CD4-positive, alpha-beta T cell treated with Interleukin-6 at 100 ng/mL for 8 hours (primary cell): Measurements from ENCODE around the gene UBXN7.
"Not testable (repeated sequence)": the region's sequence is repeated elsewhere in the genome, so short reads cannot be mapped to it uniquely, and the experiment has no call there.

Experiments used
- DNase-seq: peaks from one replicate; pipeline ENCODE4 v3.0.0-alpha.2; 2020; ENCODE audit warnings: mixed read lengths, low spot score

Gene UBXN7

DNA sequence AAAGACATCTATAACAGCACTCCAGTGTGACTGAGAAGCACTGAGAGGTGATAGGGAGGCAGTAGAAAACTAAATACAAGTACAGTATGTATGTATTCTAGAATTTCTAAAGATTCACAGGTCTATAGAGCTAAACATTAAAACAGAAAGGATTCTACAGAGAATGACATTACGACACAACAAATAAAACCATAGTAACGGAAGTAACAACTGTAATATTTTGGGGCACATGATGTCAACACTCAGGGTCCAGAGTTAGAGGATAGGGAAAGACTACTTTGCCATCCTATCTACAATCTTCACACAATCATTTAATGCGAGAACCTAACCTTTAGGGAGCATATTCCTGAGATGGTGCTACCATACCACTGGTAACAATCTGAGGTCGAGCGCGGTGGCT, 13.6 kb downstream of the UBXN7 start:
- DNase-seq = no peak

DNA sequence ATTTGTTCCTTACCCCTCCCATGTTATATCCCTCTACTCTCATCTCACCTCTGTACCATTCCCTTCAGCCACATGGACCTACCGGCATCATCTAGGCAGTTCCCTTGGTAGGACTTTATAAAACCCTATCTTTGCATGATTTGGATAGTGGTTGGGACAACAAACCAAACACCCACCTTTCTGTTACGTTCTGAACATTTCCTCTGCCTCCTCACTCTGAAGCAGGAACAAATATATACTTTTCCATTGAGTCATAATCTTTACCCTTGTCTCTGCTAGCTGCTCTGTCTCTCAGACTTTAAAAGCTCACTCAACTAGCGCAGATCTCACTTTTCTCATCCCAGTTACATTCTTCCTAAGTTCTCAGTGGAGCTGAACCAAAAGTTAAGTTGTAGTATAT, 17.8 kb downstream of the UBXN7 start:
- DNase-seq = no peak

DNA sequence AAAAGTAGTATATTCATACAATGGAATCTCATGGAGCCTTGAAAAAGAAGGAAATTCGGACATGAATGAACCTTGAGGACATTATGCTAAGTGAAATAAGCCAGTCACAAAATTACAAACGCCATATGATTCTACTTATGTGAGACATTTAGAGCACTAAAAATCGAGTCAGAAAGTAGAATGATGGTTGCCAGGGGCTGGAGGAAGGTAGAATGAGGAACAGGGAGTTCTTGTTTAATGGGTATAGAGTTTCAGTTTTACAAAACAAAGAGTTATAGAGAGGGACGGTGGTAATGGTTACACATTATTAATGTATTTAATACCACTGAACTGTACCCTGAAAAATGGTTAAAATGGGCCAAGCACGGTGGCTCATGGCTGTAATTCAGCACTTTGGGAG, 19.5 kb downstream of the UBXN7 start:
- DNase-seq = no peak

DNA sequence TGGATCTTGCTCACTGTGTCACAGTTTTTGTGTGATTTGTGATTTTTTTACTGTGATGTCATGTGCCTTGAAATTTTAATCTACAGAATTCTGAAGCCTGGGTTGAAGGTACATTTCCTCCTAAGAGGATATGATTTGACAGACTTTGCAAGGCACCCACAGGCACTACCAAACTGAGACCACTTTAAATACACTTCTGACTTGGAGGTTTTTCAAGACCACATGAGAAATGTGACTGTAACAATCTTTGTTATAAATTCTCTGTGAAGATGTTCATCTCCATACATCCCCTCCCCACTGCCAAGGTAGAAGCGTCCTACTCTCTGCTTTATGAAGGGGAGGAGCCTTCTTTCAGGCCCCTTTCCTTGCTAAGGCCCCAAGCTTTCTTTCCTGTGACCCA, 22.8 kb downstream of the UBXN7 start:
- DNase-seq = no peak

DNA sequence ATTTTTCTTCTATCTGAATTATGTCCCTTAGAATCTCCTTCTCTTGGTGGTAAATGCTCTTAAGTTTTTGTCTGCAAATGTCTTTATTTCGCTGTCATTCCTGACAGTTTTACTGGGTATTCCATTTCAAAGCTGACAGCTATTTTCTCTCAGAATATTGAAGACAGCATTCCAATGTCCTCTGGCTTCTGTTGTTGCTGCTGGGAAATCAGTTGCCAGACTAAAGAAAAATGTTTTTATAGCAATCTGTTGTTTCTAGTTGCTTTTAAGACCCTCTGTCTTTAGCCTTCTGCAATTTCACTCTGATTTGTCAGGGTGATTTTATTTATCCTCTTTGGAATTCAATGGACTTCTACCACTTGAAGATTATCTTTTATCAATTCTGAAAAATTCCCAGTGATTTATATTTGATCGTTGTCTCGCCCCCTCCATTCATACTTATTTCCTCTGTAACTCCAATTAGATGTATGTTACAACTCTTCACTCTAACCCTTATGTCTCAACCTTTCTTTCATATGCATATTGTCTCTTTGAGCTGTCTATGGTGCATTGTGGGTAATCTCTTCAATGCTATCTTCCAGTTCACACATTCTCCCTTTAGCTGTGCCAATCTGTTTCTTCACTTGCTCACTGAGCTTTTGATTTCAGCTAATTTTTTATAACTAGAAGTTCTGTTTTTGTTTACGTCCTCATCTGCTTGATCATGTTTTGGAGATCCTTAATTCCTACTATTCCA, 23.5 kb downstream of the UBXN7 start:
- no peak for DNase-seq

DNA sequence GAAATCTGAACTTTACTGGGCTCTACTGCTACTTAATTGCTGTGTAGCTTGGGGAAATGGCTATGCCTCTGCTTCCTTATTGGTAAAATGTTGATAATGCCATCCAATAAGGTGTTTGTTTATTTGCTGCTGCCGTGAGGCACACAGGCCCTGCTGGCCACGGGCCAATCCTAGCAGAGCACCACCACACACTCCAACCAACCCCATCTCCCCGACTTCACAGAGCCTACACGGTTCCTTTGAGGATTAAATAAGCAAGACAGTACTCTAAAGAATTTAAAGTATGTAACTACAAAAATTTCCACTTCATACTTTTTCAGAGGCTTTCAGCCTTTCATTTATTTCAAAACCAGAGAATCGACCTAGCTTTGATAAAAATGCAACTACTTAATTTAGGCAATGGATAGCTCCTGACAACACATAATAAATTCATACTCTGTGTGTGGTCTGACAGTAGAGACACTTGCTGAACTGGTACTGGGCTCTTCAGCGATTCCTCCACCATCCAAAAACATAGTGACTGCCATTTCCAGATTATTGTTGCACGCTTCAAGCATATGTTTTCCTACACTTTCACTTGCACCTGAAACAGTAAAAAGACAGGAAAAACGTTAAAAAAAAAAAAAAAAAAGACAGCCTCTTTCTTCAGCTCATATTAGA, 25.3 kb downstream of the UBXN7 start:
- no peak for DNase-seq

DNA sequence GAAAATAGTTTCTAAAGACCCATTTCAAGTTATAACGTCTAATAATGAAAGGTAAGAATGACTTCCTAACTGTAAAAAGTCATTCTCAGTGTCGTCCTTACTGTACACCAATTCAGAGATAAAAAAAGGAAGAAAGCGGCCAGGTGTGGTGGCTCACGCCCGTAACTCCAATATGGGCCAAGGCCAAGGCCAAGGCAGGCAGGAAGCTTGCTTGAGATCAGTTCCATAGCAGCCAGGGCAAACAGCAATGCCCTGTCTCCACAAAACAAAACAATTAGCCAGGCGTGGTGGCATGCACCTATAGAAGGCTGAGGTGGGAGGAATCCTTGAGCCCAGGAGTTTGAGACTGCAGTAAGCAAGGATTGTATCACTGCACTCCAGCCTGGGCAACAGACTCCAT, 31.9 kb downstream of the UBXN7 start:
- DNase-seq = no peak

DNA sequence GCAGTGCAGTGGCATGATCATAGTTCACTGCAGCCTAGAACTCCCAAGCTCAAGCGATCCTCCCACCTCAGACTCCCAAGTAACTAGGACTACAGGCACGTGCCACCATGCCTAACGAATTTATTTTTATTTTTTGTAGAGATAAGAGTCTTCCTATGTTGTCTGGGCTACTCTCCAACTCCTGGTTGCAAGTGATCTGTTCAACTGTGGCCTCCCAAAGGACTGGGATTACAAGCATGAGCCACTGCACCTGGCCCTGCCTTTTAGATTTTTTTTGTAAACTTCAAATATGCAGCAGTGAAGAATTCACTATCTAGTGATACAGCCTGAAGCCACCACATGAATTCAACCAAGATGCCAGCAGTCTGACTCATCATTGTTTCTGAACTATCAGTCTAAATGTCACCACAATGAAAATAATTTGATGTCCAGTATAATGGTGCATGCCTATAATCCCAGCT, 32.7 kb downstream of the UBXN7 start:
- DNase-seq = no peak

DNA sequence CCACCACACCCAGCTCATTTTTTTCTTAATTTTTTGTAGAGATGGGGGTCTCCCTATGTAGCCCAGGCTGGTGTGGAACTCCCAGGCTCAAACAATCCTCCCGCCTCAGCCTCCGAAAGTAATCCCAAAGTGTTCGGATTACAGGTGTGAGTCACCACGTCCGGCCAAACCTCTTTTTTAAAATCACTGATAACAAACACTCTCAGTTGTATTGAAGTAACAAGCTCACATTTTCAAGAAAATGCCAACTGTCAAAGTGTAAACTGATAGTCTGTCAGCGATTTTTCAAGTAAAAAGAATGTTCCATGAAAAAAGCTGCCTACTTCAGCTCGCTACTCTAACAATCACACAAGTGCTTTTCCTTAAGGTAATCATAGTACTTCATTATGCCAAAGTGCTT, 33.4 kb downstream of the UBXN7 start:
- no peak for DNase-seq

DNA sequence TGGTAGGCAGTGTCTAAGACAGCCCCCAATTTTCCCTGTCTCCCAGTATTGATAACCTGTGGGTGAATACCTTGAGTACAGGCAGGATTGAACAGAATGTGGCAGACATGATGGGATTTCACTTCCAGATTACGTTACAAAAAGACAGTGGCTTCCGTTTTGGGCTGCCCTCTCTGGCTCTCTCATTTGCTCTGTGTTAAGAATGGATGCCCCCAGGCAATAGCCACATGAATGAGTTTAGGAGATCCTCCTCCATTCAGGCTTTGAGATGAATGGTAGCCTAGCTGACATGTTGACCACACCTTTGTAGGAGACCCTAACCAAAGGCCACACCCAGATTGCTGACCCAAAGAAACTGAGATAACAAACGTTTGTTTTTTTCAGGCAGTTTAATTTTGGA, 34.3 kb downstream of the UBXN7 start:
- no peak for DNase-seq

DNA sequence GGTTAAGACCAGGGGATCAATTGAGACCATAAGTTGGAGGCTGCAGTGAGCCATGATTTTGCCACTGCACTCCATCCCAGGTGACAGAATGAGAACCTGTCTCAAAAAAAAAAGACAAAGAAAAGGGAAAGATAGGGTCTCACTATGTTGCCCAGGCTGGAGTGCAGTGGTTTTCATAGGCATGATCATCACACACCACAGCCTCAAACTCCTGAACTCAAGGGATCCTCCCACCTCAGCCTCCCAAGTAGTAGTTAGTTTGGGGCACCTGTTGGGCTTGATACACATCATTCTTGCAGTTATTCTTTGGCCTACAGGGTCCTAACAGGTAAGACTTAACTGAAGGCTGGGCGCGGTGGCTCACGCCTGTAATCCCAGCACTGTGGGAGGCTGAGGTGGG, 42.1 kb downstream of the UBXN7 start:
- DNase-seq = no peak

DNA sequence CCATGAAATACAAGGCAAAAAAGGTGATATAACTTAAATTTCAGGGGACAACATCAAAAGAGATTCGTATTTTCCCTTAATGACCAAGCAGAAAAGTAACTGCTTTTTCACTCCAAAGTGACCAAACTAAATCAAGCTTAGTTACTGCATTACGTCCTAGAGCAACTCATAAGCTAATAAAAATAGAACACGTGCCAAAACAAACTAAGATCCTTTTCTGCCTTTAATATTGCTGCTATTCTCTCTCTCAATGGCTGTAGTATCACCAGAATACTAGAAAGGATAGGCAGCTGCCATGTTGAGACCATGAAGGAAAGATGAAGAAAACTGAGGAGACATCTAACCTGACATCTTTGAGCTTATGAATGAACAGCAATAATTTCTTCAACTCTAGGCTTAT, 43.3 kb downstream of the UBXN7 start:
- no peak for DNase-seq

DNA sequence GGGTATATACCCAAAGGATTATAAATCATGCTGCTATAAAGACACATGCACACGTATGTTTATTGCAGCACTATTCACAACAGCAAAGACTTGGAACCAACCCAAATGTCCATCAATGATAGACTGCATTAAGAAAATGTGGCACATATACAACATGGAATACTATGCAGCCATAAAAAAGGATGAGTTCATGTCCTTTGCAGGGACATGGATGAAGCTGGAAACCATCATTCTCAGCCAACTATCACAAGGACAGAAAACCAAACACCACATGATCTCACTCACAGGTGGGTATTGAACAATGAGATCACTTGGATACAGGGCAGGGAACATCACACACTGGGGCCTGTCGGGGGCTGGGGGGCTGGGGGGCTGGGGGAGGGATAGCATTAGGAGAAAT, 44.3 kb downstream of the UBXN7 start:
- not testable (repeated sequence) for DNase-seq

DNA sequence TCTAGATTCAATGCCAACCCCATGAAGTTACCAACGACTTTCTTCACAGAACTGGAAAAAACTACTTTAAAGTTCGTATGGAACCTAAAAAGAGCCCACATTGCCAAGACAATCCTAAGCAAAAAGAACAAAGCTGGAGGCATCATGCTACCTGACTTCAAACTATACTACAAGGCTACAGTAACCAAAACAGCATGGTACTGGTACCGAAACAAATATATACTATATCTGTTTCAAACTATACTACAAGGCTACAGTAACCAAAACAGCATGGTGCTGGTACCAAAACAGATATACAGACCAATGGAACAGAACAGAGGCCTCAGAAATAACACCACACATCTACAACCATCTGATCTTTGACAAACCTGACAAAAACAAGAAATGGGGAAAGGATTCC, 45.4 kb downstream of the UBXN7 start:
- not testable (repeated sequence) for DNase-seq

DNA sequence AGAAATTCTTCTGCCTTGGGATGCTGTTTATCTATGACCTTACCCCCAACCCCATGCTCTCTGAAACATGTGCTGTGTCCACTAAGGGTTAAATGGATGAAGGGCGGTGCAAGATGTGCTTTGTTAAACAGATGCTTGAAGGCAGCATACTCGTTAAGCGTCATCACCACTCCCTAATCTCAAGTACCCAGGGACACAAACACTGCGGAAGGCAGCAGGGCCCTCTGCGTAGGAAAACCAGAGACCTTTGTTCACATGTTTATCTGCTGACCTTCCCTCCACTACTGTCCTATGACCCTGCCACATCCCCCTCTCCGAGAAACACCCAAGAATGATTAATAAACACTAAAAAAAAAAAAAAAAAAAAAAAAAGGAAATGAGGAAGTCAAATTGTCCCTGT, 46.2 kb downstream of the UBXN7 start:
- DNase-seq = not testable (repeated sequence)

DNA sequence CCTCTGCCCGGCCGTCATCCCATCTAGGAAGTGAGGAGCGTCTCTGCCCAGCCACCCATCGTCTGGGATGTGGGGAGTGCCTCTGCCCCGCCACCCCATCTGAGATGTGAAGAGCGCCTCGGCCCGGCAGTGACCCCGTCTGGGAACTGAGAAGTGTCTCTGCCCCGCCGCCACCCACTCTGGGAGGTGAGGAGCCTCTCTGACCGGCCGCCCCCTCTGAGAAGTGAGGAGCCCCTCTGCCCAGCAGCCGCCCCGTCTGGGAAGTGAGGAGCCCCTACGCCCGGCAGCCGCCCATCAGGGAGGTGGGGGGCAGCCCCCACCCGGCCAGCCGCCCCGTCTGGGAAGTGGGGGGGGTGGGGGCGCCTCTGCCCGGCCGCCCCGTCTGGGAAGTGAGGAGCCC, 46.8 kb downstream of the UBXN7 start:
- DNase-seq = not testable (repeated sequence)

DNA sequence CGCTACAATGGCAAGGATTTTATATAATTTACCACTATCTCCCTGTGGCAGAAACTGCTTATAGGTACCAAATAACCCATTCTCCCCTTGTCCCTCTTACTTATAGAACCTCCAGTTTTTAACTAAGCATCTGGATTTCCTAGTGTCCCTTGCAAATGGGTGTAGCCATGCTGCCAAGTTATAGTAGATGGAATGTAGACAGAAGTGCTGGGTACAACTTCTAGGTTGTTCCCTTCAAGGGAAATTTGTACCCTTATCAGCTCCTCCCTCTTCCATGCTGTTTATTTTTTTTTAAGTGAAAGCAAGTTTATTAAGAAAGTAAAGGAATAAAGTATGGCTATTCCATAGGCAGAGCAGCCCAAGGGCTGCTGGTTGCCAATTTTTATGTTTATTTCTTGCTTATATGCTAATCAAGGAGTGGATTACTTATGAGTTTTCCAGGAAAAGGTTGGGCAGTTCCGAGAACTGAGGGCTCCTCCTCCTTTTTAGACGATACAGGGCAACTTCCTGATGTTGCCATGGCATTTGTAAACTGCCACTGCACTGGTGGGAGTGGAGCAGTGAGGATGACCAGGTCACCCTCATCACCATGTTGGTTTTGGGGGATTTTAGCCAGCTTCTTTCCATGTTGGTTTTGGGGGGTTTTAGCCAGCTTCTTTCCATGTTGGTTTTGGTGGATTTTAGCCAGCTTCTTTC, 53.9 kb downstream of the UBXN7 start:
- no peak for DNase-seq

DNA sequence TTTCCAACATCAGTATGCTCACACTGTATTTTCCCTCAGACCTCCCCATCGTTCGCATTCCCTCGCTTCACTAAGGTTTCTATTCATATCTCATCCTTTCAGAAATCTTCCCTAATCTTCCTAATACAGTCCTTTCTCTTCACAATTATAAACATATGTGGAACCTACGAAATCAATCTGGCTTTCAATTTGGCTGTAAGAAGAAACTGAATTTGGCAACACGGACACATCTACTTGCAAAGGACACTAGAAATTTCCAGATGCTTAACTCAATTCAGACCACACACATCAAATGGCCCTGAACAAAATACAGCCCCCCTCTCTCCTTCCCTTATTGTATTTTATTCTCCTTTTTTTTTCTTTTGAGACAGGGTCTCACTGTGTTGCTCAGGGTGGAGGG, 54.9 kb downstream of the UBXN7 start:
- no peak for DNase-seq

DNA sequence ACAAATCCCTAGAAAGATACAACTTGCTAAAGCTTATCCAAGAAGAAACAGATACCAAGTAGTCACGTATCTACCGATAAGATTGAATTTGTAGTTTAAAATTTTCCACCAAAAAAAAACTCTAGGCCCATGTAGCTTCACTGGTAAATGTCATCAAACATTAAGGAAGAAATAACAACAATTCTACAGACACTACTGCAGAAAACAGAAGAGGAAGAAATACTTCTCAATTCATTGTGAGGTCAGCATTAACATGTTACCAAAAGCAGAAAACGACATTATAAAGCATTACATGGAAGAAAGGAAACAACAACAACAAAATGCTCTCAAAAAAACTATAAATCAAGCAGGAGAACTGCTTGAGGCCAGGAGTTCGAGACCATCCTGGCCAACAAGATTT, 66.5 kb downstream of the UBXN7 start:
- no peak for DNase-seq

DNA sequence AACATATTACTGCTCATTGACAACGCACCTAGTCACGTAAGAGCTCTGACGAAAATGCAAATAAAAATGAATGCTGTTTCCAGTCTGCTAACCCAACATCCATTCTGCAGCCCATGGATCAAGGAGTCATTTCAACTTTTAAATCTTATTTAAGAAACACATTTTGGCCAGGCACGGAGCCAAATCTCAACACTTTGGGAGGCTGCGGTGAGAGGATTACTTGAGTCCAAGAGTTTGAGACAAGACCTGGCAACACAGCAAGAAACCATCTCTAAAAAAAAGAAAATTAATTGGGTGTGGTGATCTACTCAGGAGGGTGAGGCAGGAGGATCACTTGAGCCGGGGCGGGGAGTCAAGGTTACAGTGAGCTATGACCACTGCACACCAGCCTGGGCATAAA, 71.6 kb downstream of the UBXN7 start:
- DNase-seq = no peak

DNA sequence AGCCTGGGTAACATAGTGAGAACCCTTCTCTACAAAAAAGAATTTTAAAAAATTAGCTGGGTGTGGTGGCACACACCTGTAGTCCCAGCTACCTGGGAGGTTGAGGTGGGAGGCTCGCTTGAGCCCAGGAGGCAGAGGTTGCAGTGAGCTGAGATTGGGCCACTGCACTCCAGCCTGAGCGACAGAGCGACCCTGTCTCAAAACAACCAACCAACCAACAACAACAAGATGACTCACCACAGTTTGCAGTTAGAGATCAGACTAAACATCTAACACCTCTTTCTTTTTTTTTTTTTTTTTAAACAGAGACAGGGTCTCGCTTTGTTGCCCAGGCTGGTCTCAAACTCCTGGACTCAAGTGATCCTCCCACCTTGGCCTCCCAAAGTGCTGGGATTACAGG, 73.7 kb downstream of the UBXN7 start:
- DNase-seq = not testable (repeated sequence)

DNA sequence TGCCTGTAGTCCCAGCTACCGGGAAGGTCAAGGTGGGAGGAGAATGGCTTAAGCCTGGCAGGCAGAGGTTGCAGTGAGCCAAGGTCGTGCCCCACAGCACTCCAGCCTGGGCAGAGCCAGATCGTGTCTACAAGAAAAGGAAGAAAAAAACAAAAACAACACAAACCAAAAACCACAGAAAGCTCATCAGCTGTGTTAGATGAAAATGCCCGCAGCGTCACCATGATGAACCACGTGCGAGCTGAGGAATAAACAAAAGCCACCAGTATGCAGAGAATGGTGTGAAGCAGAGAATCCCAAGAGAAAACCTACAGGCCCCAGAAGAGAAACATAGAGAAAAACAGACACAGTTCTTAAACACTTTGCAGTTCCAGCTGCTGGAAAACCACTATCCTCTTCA, 74.3 kb downstream of the UBXN7 start:
- no peak for DNase-seq

DNA sequence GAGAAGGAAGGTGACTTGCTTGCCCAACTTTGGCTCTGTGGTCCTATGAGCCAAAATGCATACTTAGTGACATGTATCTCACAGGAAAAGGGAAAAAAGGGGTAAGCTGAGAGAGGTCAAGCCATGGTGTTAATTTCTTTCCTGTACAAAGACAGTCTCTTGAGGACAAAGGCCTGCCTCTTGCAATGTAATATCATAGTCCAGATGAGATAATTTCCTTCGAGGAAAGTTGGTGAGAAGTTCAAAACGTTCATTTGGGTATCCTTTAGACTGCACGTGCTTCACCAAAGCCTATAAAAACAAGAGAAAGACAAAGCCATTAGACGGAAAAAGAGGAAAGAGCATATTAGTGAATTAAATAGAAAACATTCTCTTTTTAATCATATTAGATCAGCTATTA, 75.7 kb downstream of the UBXN7 start:
- DNase-seq = no peak
